Mesothelial cell of epicardium (in vitro differentiated cells): ENCODE results near the gene CATSPERE. TPM values are rescaled to one million over a fixed set of nuclear protein-coding genes. Genes with fewer than 3 reads are reported as not detected.
"Not testable (repeated sequence)": the region's sequence is repeated elsewhere in the genome, so short reads cannot be mapped to it uniquely, and the experiment has no call there.

Experiments
- DNase-seq, 2 experiments: peaks; one replicate each; pipeline ENCODE4 v3.0.0; 2021; ENCODE audit warnings: low spot score in 2 of 2; ENCODE audit not compliant: unreplicated experiment in 2 of 2
- H3K27ac Mint-ChIP-seq: 2 replicates; pipeline ENCODE4 v1.8.0; 2021; ENCODE audit warnings: mixed read lengths
- H3K27me3 Mint-ChIP-seq: 2 replicates; pipeline ENCODE4 v1.8.0; 2021; ENCODE audit warnings: low read depth, mixed read lengths
- H3K36me3 Mint-ChIP-seq: 2 replicates; pipeline ENCODE4 v1.8.0; 2021; ENCODE audit warnings: mixed read lengths
- H3K4me1 Mint-ChIP-seq: 2 replicates; pipeline ENCODE4 v1.8.0; 2021; ENCODE audit warnings: mixed read lengths
- H3K4me3 Mint-ChIP-seq: 2 replicates; pipeline ENCODE4 v1.8.0; 2021; ENCODE audit warnings: mild to moderate bottlenecking, moderate library complexity, mixed read lengths
- H3K9me3 Mint-ChIP-seq: 2 replicates; pipeline ENCODE4 v1.8.0; 2021; ENCODE audit warnings: mixed read lengths
- CTCF ChIP-seq: fragments of 200-600 bp; sonication (generic); IDR thresholded peaks from one replicate; pipeline ENCODE4 v1.5.0; 2021; ENCODE audit warnings: antibody characterized with exemption; ENCODE audit not compliant: unreplicated experiment
- total RNA-seq: library from RNA; stranded (reverse); gene quantifications from 3 replicates; pipeline ENCODE4 v1.2.1, GENCODE V29; 2021

The CATSPERE gene
- total RNA-seq, 1 donor from 2014 or later, result 2.5 TPM

GRCh38 chr1:244675167-244675566 is 214.1 kb downstream of the CATSPERE start:
- no peak for DNase-seq
- Mint-ChIP-seq H3K27me3 (no peaks in the 10 kb centered on the region), H3K36me3 (peaks cover 27% of the 10 kb centered on the region), H3K4me3 (no peak overlapping the region), H3K4me1 (peaks cover 12% of the 10 kb centered on the region), H3K9me3 (peaks cover 12% of the 10 kb centered on the region), H3K27ac (no peak overlapping the region)
- no peak for TF ChIP-seq CTCF

DNA sequence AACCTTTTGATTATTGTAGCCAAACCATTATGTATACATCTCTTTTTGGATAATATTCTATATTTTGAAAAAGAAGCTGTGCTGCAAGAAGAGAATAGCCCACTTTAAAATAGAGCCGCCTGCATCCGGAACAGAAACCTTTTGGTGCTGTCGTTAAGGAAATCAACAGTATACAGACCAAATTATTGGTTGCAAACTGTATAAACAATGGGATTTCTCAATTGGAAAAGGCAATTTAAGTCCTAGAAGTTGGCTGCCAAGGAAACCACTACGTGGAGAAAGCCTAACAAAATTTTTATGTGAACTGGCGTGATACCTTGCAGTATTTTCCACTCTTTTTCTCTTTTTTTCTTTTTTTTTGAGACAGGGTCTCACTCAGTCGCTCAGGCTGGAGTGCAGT is 217.6 kb downstream of the CATSPERE start:
- no peak for TF ChIP-seq CTCF
- Mint-ChIP-seq H3K4me1 (peaks cover under 1% of the 10 kb centered on the region), H3K36me3 (peaks cover 32% of the 10 kb centered on the region), H3K9me3 (peaks cover 3% of the 10 kb centered on the region), H3K27me3 (no peaks in the 10 kb centered on the region), H3K27ac (no peak overlapping the region), H3K4me3 (no peak overlapping the region)
- no peak for DNase-seq

GRCh38 chr1:244680667-244681066 is 219.6 kb downstream of the CATSPERE start:
- no peak overlapping the region for H3K4me3 Mint-ChIP-seq
- DNase-seq, result no peak
- H3K4me1 Mint-ChIP-seq, result no peaks in the 10 kb centered on the region
- TF ChIP-seq CTCF, result no peak
- H3K9me3 Mint-ChIP-seq, result peaks cover 3% of the 10 kb centered on the region
- H3K36me3 Mint-ChIP-seq, result peaks cover 22% of the 10 kb centered on the region
- no peaks in the 10 kb centered on the region for H3K27me3 Mint-ChIP-seq
- H3K27ac Mint-ChIP-seq, result no peak overlapping the region

DNA sequence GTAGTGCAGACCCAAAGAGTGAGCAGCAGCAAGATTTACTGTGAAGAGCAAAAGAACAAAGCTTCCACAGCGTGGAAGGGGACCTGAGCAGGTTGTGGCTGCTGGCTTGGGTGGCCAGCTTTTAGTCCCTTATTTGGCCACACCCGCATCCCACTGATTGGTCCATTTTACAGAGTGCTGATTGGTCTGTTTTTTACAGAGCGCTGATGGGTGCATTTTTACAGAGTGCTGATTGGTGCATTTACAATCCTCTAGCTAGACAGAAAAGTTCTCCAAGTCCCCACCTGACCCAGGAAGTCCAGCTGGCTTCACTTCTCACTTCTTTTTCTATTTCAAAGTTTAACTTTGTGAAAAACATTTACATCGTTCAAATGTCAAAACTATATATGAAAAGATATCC is 221.0 kb downstream of the CATSPERE start:
- not testable (repeated sequence) for H3K9me3 Mint-ChIP-seq, H3K4me3 Mint-ChIP-seq, DNase-seq, H3K27me3 Mint-ChIP-seq, H3K27ac Mint-ChIP-seq, H3K4me1 Mint-ChIP-seq
- H3K36me3 Mint-ChIP-seq, result peaks cover 22% of the 10 kb centered on the region

Other genes with a start within 250 kb of the CATSPERE start
- 50.7 to 52.6 TPM (median 52.4 TPM) in 3 replicates for gene ADSS2, start 9.4 kb upstream of the CATSPERE start, total RNA-seq
- 30.7 to 32.0 TPM (median 31.1 TPM) in 3 replicates for gene DESI2, start 191.9 kb downstream of the CATSPERE start, total RNA-seq